ENCODE results near the gene TMEM183A. TPM values are rescaled to one million over a fixed set of nuclear protein-coding genes. Genes with fewer than 3 reads are reported as not detected.

The TMEM183A gene
- total and polyA plus RNA-seq, 2 experiments from 2014 or later = 55.1 to 128 TPM

GRCh38 chr1:202965422-202965821 is 41.8 kb upstream of the TMEM183A start:
- peaks cover 6% of the 10 kb centered on the region; the same call in 1 of the 2 replicates for H3K36me3 ChIP-seq (ENCODE audit: insufficient read depth)
- H3K4me1 ChIP-seq (ENCODE audit: insufficient read depth) = peaks cover 8% of the 10 kb centered on the region; the same call in 1 of the 2 replicates
- TF ChIP-seq ZNF462 (CRISPR knock-in tag; IDR thresholded peaks at IDR 0.05) (no peak), NANOG (IDR thresholded peaks at IDR 0.05; ENCODE audit: borderline replicate concordance) (no peak), EZH2 (IDR thresholded peaks at IDR 0.05; ENCODE audit: low read depth, unreplicated experiment) (no peak), JUNB (IDR thresholded peaks at IDR 0.05; ENCODE audit: unreplicated experiment) (no peak), ETS1 (IDR thresholded peaks at IDR 0.05) (no peak), EZH2phosphoT487 (IDR thresholded peaks at IDR 0.05; ENCODE audit: unreplicated experiment) (no peak), CTCF (conservative IDR thresholded peaks at IDR 0.05; ENCODE audit: low read depth in 2 of 2) (no peak), STAT1 (IDR thresholded peaks at IDR 0.05; ENCODE audit: unreplicated experiment) (no peak), CREB1 (CRISPR knock-in tag; IDR thresholded peaks at IDR 0.05; ENCODE audit: low read depth) (no peak), ZNF331 (CRISPR knock-in tag; IDR thresholded peaks at IDR 0.05; ENCODE audit: low read depth) (no peak), ZNF114 (CRISPR knock-in tag; IDR thresholded peaks at IDR 0.05) (no peak), REST (IDR thresholded peaks at IDR 0.05; ENCODE audit: unreplicated experiment) (no peak), POLR2AphosphoS5 (IDR thresholded peaks at IDR 0.05; ENCODE audit: low read depth) (no peak)
- no peak overlapping the region for H2AFZ ChIP-seq
- no peaks in the 10 kb centered on the region; the same call in 1 of the 2 replicates for H3K27me3 ChIP-seq (ENCODE audit: insufficient read depth)
- H3F3A ChIP-seq (replicated peaks; ENCODE audit: low read depth) = no peaks in the 10 kb centered on the region
- H3K27ac ChIP-seq (ENCODE audit: low read depth) = no peak overlapping the region
- H4K20me1 ChIP-seq (replicated peaks; ENCODE audit: insufficient read depth) = no peaks in the 10 kb centered on the region
- Mint-ChIP-seq H3K27me3 (ENCODE audit: insufficient read depth, low read depth, poor library complexity) (peaks cover 10% of the 10 kb centered on the region), H3K4me1 (peaks cover 13% of the 10 kb centered on the region), H3K36me3 (ENCODE audit: low read depth) (peaks cover 8% of the 10 kb centered on the region; the same call in 2 of the 3 replicates), H3K27ac (no peak overlapping the region), H3K9me3 (no peaks in the 10 kb centered on the region; the same call in 2 of the 3 replicates), H3K4me3 (peak overlapping the region; percentile 77; the same call in 1 of the 3 replicates)
- ATAC-seq = no peak
- H3K4me2 ChIP-seq = no peak overlapping the region
- no peaks in the 10 kb centered on the region for H3K79me2 ChIP-seq (replicated peaks; ENCODE audit: insufficient read depth)
- no peak for DNase-seq (ENCODE audit: low spot score)
- no peak overlapping the region; the same call in 1 of the 2 replicates for H3K4me3 ChIP-seq
- H3K9me2 ChIP-seq (ENCODE audit: insufficient read depth) = no peaks in the 10 kb centered on the region
